Endothelial cell of umbilical vein (primary cell): ENCODE results near the gene FGF5. TPM values are rescaled to one million over a fixed set of nuclear protein-coding genes. Genes with fewer than 3 reads are reported as not detected.

Experiments
- BruUV-seq: library from RNA; stranded (reverse); fragments of 400-500 nt; replicated peaks from 2 replicates; lab custom pipeline; 2021; lab: Mats Ljungman, UMichigan
- CTCF ChIA-PET: fragments of 300-600, 350-600 bp; sonication (Branson Sonifier 250); formaldehyde crosslinking; loops from one replicate; lab custom pipeline; 2021; ENCODE audit warnings: antibody characterized with exemption, inconsistent platforms; lab: Charles Lee
- POLR2A ChIA-PET: fragments of 300-600, 350-600 bp; sonication (Branson Sonifier 250); formaldehyde crosslinking; loops from one replicate; lab custom pipeline; 2021; ENCODE audit warnings: antibody characterized with exemption, inconsistent platforms; lab: Charles Lee
- DNase-seq: peaks from one replicate; pipeline ENCODE4 v3.0.0-alpha.2; 2011; ENCODE audit warnings: low read depth, low spot score
- FAIRE-seq: peaks from 2 replicates; lab custom pipeline; 2011; peaks lifted over from hg19 to GRCh38; lab: Jason Lieb, UNC
- H2AFZ ChIP-seq: 2 replicates; pipeline ENCODE4 v1.6.0; 2012; ENCODE audit warnings: low read depth, low read length, control low read depth, inconsistent platforms
- H3K27ac ChIP-seq: 2 replicates; pipeline ENCODE4 v1.5.1; 2011; ENCODE audit warnings: low read depth, mild to moderate bottlenecking, control low read depth, low read length, moderate library complexity; ENCODE audit not compliant: insufficient read depth
- H3K27me3 ChIP-seq, 2 experiments: 2 replicates each; pipeline versions ENCODE4 v1.6.0 to v1.6.1; 2011; ENCODE audit warnings: low read length in 2 of 2, mixed read lengths in 1 of 2; ENCODE audit not compliant: control insufficient read depth in 2 of 2, insufficient read depth in 2 of 2
- H3K36me3 ChIP-seq, 2 experiments: 2 replicates in 1 of 2; 3 replicates in 1 of 2; pipeline ENCODE4 v1.5.1; 2011; ENCODE audit warnings: low read length in 2 of 2, mild to moderate bottlenecking in 1 of 2, moderate library complexity in 1 of 2; ENCODE audit not compliant: control insufficient read depth in 2 of 2, insufficient read depth in 2 of 2; ENCODE audit errors: extremely low read depth in 1 of 2
- H3K4me1 ChIP-seq: 3 replicates; pipeline ENCODE4 v1.5.1; 2011; ENCODE audit warnings: mild to moderate bottlenecking, low read length; ENCODE audit not compliant: control insufficient read depth, insufficient read depth; ENCODE audit errors: extremely low read depth
- H3K4me2 ChIP-seq: 2 replicates; pipeline ENCODE4 v1.6.1; 2011; ENCODE audit warnings: low read length, control low read depth, mixed read lengths; ENCODE audit not compliant: insufficient read depth
- H3K4me3 ChIP-seq, 3 experiments: fragments of 200-600 bp in 1 of 3; sonication (generic), shearing (Covaris generic) in 1 of 3; replicated peaks in 1 of 3; 2 replicates each; pipeline ENCODE4 v1.5.1; 2011 to 2016; ENCODE audit warnings: control low read depth in 3 of 3, low read length in 3 of 3, mild to moderate bottlenecking in 2 of 3, inconsistent platforms in 1 of 3, low read depth in 1 of 3, moderate library complexity in 1 of 3; ENCODE audit not compliant: insufficient read depth in 1 of 3
- H3K79me2 ChIP-seq: 2 replicates; pipeline ENCODE4 v1.6.0; 2012; ENCODE audit warnings: low read length, inconsistent platforms; ENCODE audit not compliant: control insufficient read depth, insufficient read depth
- H3K9ac ChIP-seq: replicated peaks from 2 replicates; pipeline ENCODE3; 2011; ENCODE audit warnings: low read length, control low read depth; ENCODE audit not compliant: insufficient read depth; ENCODE audit errors: extremely low read depth
- H3K9me1 ChIP-seq: replicated peaks from 3 replicates; pipeline ENCODE4 v1.6.0; 2011; ENCODE audit warnings: mild to moderate bottlenecking, low read length; ENCODE audit not compliant: control insufficient read depth, insufficient read depth; ENCODE audit errors: extremely low read depth
- H3K9me3 ChIP-seq: replicated peaks from 2 replicates; pipeline ENCODE4 v1.5.1; 2012; ENCODE audit warnings: low read length, inconsistent platforms; ENCODE audit not compliant: control insufficient read depth, insufficient read depth
- H4K20me1 ChIP-seq: replicated peaks from 2 replicates; pipeline ENCODE3; 2011; ENCODE audit warnings: mild to moderate bottlenecking, low read length; ENCODE audit not compliant: control insufficient read depth, insufficient read depth; ENCODE audit errors: extremely low read depth
- CTCF ChIP-seq, 2 donors: IDR thresholded peaks; 1 replicate in 1 of 2; 2 replicates in 1 of 2; pipeline ENCODE4 v1.5.1; 2011; ENCODE audit warnings: low read length in 2 of 2, mild to moderate bottlenecking in 2 of 2, moderate library complexity in 2 of 2, control low read depth in 1 of 2, inconsistent platforms in 1 of 2, low read depth in 1 of 2; ENCODE audit not compliant: insufficient read depth in 1 of 2; ENCODE audit errors: extremely low read depth in 1 of 2
- EZH2 ChIP-seq: IDR thresholded peaks from 2 replicates; pipeline ENCODE4 v1.6.1; 2012; ENCODE audit warnings: borderline replicate concordance, low read depth, mild to moderate bottlenecking, moderate library complexity, low read length, inconsistent platforms; ENCODE audit not compliant: severe bottlenecking
- FOS ChIP-seq: IDR thresholded peaks from 2 replicates; pipeline ENCODE4 v1.6.1; 2011; ENCODE audit warnings: mild to moderate bottlenecking, low read length, moderate library complexity, borderline replicate concordance; ENCODE audit not compliant: insufficient read depth
- GATA2 ChIP-seq: IDR thresholded peaks from 2 replicates; pipeline ENCODE4 v1.7.0; 2011; ENCODE audit warnings: low read depth, mild to moderate bottlenecking, moderate library complexity, mixed read lengths, low read length; ENCODE audit not compliant: insufficient read length, insufficient read depth
- JUN ChIP-seq: IDR thresholded peaks from 2 replicates; pipeline ENCODE4 v1.6.1; 2011; ENCODE audit warnings: borderline replicate concordance, low read depth; ENCODE audit not compliant: insufficient read length, insufficient read depth
- MAX ChIP-seq: IDR thresholded peaks from 2 replicates; pipeline ENCODE4 v1.6.1; 2011; ENCODE audit not compliant: insufficient read depth, insufficient read length
- MYC ChIP-seq: IDR thresholded peaks from one replicate; pipeline ENCODE4 v1.6.1; 2011; ENCODE audit warnings: mild to moderate bottlenecking, low read depth, low read length
- POLR2A ChIP-seq: IDR thresholded peaks from 2 replicates; pipeline ENCODE4 v1.6.1; 2012; ENCODE audit warnings: low read depth, mild to moderate bottlenecking, control low read depth, low read length
- POLR2AphosphoS5 ChIP-seq: IDR thresholded peaks from 2 replicates; pipeline ENCODE4 v1.6.1; 2012; ENCODE audit warnings: low read depth, mild to moderate bottlenecking, control low read depth, low read length, moderate library complexity; ENCODE audit not compliant: insufficient read depth
- dilution Hi-C: fragments of 300-500 bp; cut with MboI; formaldehyde crosslinking; loops from one replicate; pipeline ENCODE4 v1.15.0; 2019; ENCODE audit warnings: low sequenced_read_pairs; ENCODE audit not compliant: extremely low pct_ligation_motif_present
- intact Hi-C: fragments of 100-400 bp; cut with micrococcal nuclease; formaldehyde crosslinking; loops from one replicate; pipeline ENCODE4 v1.10.0; 2022
- polyA plus RNA-seq, 4 experiments: library from polyadenylated mRNA; depleted of rRNA in 3 of 4; stranded (reverse) in 3 of 4; unstranded in 1 of 4; fragments of >200 nt; gene quantifications; 2 replicates each; pipeline versions ENCODE4 v1.2.1 to v1.2.3, GENCODE V29; 2011 to 2012; ENCODE audit warnings: missing spikeins in 1 of 4
- total RNA-seq: library from RNA; stranded (reverse); gene quantifications from 2 replicates; pipeline ENCODE4 v1.2.3, GENCODE V29; 2021

Gene FGF5
- total and polyA plus RNA-seq, 2 donors (not counting 3 experiments of a cell fraction or from before 2014, with no cell fraction given) = 0.13 to 0.73 TPM

GRCh38 chr4:80270321-80270720 lies 3.9 kb downstream of the FGF5 start:
- intact Hi-C loops = no loop called here
- Histone ChIP-seq H3K27ac (no peak overlapping the region), H3K9ac (no peak overlapping the region), H3K36me3 (no peaks in the 10 kb centered on the region), H4K20me1 (no peaks in the 10 kb centered on the region), H3K9me3 (no peaks in the 10 kb centered on the region), H3K4me3 (no peak overlapping the region), H2AFZ (no peak overlapping the region), H3K27me3 (peaks cover 42 to 82% of the 10 kb centered on the region in 2 experiments), H3K4me2 (no peak overlapping the region), H3K4me1 (peaks cover 12% of the 10 kb centered on the region), H3K9me1 (no peaks in the 10 kb centered on the region), H3K79me2 (no peaks in the 10 kb centered on the region)
- DNase-seq (no peak), FAIRE-seq (no peak)
- no TSS peak for BruUV-seq
- ChIA-PET POLR2A (no interaction called here), CTCF (interaction anchor here (1.8 to 2.5 kb wide), 2 partner anchors 50 to 52 kb away, joined by 7 to 11 read pairs; no protein-coding TSS in a partner anchor)
- dilution Hi-C loops = no loop called here
- TF ChIP-seq POLR2AphosphoS5 = no peak
- no peak for TF ChIP-seq JUN
- TF ChIP-seq GATA2 = no peak
- TF ChIP-seq EZH2 = no peak
- TF ChIP-seq FOS = no peak
- no peak for TF ChIP-seq POLR2A
- TF ChIP-seq MAX = no peak
- TF ChIP-seq CTCF (IDR thresholded peaks at IDR 0.05; ENCODE audit: extremely low read depth in 1 of 2, insufficient read depth in 1 of 2, low read depth in 1 of 2, low read length in 2 of 2) = no peak
- TF ChIP-seq MYC = no peak
